Thyroid gland (tissue), 4 donors: ENCODE measurements around the gene BOLL. TPM values are rescaled to one million over a fixed set of nuclear protein-coding genes. Genes with fewer than 3 reads are reported as not detected.
"Not testable (repeated sequence)": the region's sequence is repeated elsewhere in the genome, so short reads cannot be mapped to it uniquely, and the experiment has no call there.

ENCODE experiments used
- DNase-seq, 2 donors: peaks; one replicate each; pipeline ENCODE4 v3.0.0-alpha.2; 2019
- H3K27ac ChIP-seq, 3 donors: fragments of 200-600 bp; sonication (generic); 1 replicate in 2 of 3; 2 replicates in 1 of 3; pipeline ENCODE4 v1.5.1; 2016 to 2019; ENCODE audit warnings: mild to moderate bottlenecking in 1 of 3, moderate library complexity in 1 of 3
- H3K27me3 ChIP-seq: fragments of 200-600 bp; sonication (generic); one replicate; pipeline ENCODE4 v1.5.1; 2019
- H3K36me3 ChIP-seq, 2 donors: fragments of 200-600 bp; sonication (generic); one replicate each; pipeline ENCODE4 v1.5.1; 2016 to 2019
- H3K4me1 ChIP-seq, 2 donors: fragments of 200-600 bp; sonication (generic); one replicate each; pipeline ENCODE4 v1.5.1; 2017 to 2019
- H3K4me3 ChIP-seq, 3 donors: fragments of 200-600 bp; sonication (generic); replicated peaks in 1 of 3; 1 replicate in 2 of 3; 2 replicates in 1 of 3; pipeline ENCODE4 v1.5.1; 2016; ENCODE audit warnings: mild to moderate bottlenecking in 1 of 3
- H3K9me3 ChIP-seq: fragments of 200-600 bp; sonication (generic); one replicate; pipeline ENCODE4 v1.5.1; 2017
- CTCF ChIP-seq, 6 experiments: fragments of 200-600 bp in 3 of 6; fragments of 450-650 bp in 3 of 6; sonication (generic) in 3 of 6; IDR thresholded peaks; one replicate each; pipeline ENCODE4 v1.5.1; 2016 to 2019; ENCODE audit warnings: antibody characterized with exemption in 6 of 6, mild to moderate bottlenecking in 2 of 6, inconsistent platforms in 1 of 6, moderate library complexity in 1 of 6
- POLR2A ChIP-seq, 2 donors: fragments of 450-650 bp; IDR thresholded peaks; one replicate each; pipeline ENCODE4 v1.6.1; 2017; ENCODE audit warnings: antibody characterized with exemption in 2 of 2, mild to moderate bottlenecking in 2 of 2, moderate library complexity in 1 of 2
- WGBS, 2 donors: methylation state at CpG; one replicate each; pipeline ENCODE4 v1.1.5; 2017; 5-methylcytosine and 5-hydroxymethylcytosine counted together
- intact Hi-C: fragments of 100-400 bp; cut with DNase I; formaldehyde crosslinking; loops from one replicate; pipeline ENCODE4 v1.15.1; 2023
- total RNA-seq, 4 donors: library from RNA; depleted of rRNA; stranded (reverse); fragments of >200 nt; gene quantifications; one replicate each; pipeline ENCODE4 v1.2.3, GENCODE V29; 2016

Gene BOLL
- total RNA-seq, 4 donors from 2014 or later = 0.27 to 0.45 TPM; not detected in 2

- peak within 1 kb of the TSS; percentile 72 to 82 (median 81) for H3K27ac ChIP-seq
- intact Hi-C loops = no loop called here
- DNase-seq = peak; percentile 93 to 94
- H3K36me3 ChIP-seq = no peaks in the 10 kb centered on the region
- H3K4me3 ChIP-seq = peak within 1 kb of the TSS; percentile 49 to 89 (median 81)
- TF ChIP-seq CTCF (IDR thresholded peaks at IDR 0.05) (no peak), POLR2A (IDR thresholded peaks at IDR 0.05) (peak in 1 of 2 donors; percentile 73)
- peaks cover 21 to 24% of the 10 kb centered on the region in 2 donors for H3K4me1 ChIP-seq
- H3K9me3 ChIP-seq = no peaks in the 10 kb centered on the region
- WGBS, 2 donors = 0 to 1% methylated on average over 11 to 19 of the region's 86 CpGs
- no peaks in the 10 kb centered on the region for H3K27me3 ChIP-seq
These were observed 79.8 kb downstream of the BOLL start, which contains the start of gene MARS2 for GRCh38 chr2:197705121-197705911. Gene MARS2 (plus strand): TSS chr2:197705369. CDS start chr2:197705406, 37 bp downstream.

- Histone ChIP-seq H3K9me3 (no peaks in the 10 kb centered on the region), H3K4me3 (peak overlapping the region in 2 of 3 donors; percentile 71 to 89), H3K27me3 (no peaks in the 10 kb centered on the region), H3K4me1 (peaks cover 21 to 24% of the 10 kb centered on the region in 2 donors), H3K27ac (peak overlapping the region; percentile 72 to 82 (median 81)), H3K36me3 (no peaks in the 10 kb centered on the region)
- no peak for DNase-seq
- 0 to 2% methylated on average over 5 of the region's 5 CpGs for WGBS, 2 donors
- intact Hi-C loops = no loop called here
- no peak for TF ChIP-seq CTCF (IDR thresholded peaks at IDR 0.05)
- TF ChIP-seq POLR2A (IDR thresholded peaks at IDR 0.05) = no peak
These were observed 80.5 kb downstream of the BOLL start for GRCh38 chr2:197704434-197705120.

- no peaks in the 10 kb centered on the region for H3K9me3 ChIP-seq
- H3K4me1 ChIP-seq = peaks cover 0 to 3% of the 10 kb centered on the region in 2 donors
- H3K27me3 ChIP-seq = no peaks in the 10 kb centered on the region
- H3K36me3 ChIP-seq = no peaks in the 10 kb centered on the region
- no peak for DNase-seq
- H3K27ac ChIP-seq = no peak overlapping the region
- intact Hi-C loops = no loop called here
- WGBS, 2 donors = 72 to 74% methylated on average over 3 of the region's 3 CpGs
- H3K4me3 ChIP-seq = no peak overlapping the region
- TF ChIP-seq CTCF (IDR thresholded peaks at IDR 0.05) (no peak), POLR2A (IDR thresholded peaks at IDR 0.05) (no peak)
These were observed 84.2 kb downstream of the BOLL start for GRCh38 chr2:197700960-197701359.

GRCh38 chr2:197699724-197700123, 85.4 kb downstream of the BOLL start:
- H3K4me3 ChIP-seq, H3K36me3 ChIP-seq, DNase-seq, H3K27me3 ChIP-seq, H3K27ac ChIP-seq, H3K9me3 ChIP-seq, H3K4me1 ChIP-seq, intact Hi-C loops: not testable (repeated sequence)

GRCh38 chr2:197696571-197696970, 88.5 kb downstream of the BOLL start:
- H3K27ac ChIP-seq, H3K4me1 ChIP-seq, H3K9me3 ChIP-seq, H3K27me3 ChIP-seq, H3K36me3 ChIP-seq, H3K4me3 ChIP-seq, DNase-seq, intact Hi-C loops: not testable (repeated sequence)
- WGBS, 2 donors = 100% methylated on average over 8 of the region's 29 CpGs; no CpG with 5 or more reads in 1 of the 2 donors

GRCh38 chr2:197695971-197696370, 89.1 kb downstream of the BOLL start:
- H3K27ac ChIP-seq, H3K27me3 ChIP-seq, DNase-seq, intact Hi-C loops, H3K4me3 ChIP-seq, H3K4me1 ChIP-seq, H3K9me3 ChIP-seq, H3K36me3 ChIP-seq: not testable (repeated sequence)
- 89 to 100% methylated on average over 1 to 4 of the region's 30 CpGs for WGBS, 2 donors

- intact Hi-C loops, H3K36me3 ChIP-seq, H3K27ac ChIP-seq, H3K4me3 ChIP-seq, H3K27me3 ChIP-seq, H3K9me3 ChIP-seq, DNase-seq, H3K4me1 ChIP-seq: not testable (repeated sequence)
- 95 to 96% methylated on average over 4 of the region's 6 CpGs for WGBS, 2 donors
These were observed 89.9 kb downstream of the BOLL start for GRCh38 chr2:197695206-197695605.
